RWPE2 (cell line): ENCODE data around the gene LAMTOR5.
"Not testable (repeated sequence)": the region's sequence is repeated elsewhere in the genome, so short reads cannot be mapped to it uniquely, and the experiment has no call there.

Source experiments
- ATAC-seq: fragments of 200-7000 bp; cut with Tn5 transposase; 3 replicates; pipeline ENCODE4 v1.9.1; 2021; ENCODE audit warnings: low read depth
- DNase-seq: peaks from one replicate; pipeline ENCODE4 v3.0.0-alpha.2; 2020; ENCODE audit warnings: low spot score
- H3K27ac ChIP-seq: fragments of 450-650 bp; 2 replicates; pipeline ENCODE4 v1.5.1; 2017; ENCODE audit warnings: mild to moderate bottlenecking; ENCODE audit not compliant: poor library complexity, severe bottlenecking
- H3K27me3 ChIP-seq: fragments of 250-450 bp; sonication (Bioruptor Pico); 2 replicates; pipeline ENCODE4 v1.5.1; 2021; ENCODE audit warnings: mild to moderate bottlenecking, moderate library complexity; ENCODE audit not compliant: insufficient read depth, poor library complexity, severe bottlenecking
- H3K36me3 ChIP-seq: fragments of 250-450 bp; sonication (Bioruptor Pico); 2 replicates; pipeline ENCODE4 v1.5.1; 2020; ENCODE audit warnings: low read depth, mild to moderate bottlenecking, moderate library complexity
- H3K4me1 ChIP-seq: fragments of 250-450 bp; sonication (Bioruptor Pico); 2 replicates; pipeline ENCODE4 v1.5.1; 2021; ENCODE audit warnings: mild to moderate bottlenecking, moderate library complexity; ENCODE audit not compliant: insufficient read depth, poor library complexity, severe bottlenecking
- H3K4me3 ChIP-seq: fragments of 250-450 bp; sonication (Bioruptor Pico); 2 replicates; pipeline ENCODE4 v1.5.1; 2021; ENCODE audit warnings: mild to moderate bottlenecking, moderate library complexity; ENCODE audit not compliant: severe bottlenecking
- H3K9me3 ChIP-seq: fragments of 250-450 bp; sonication (Bioruptor Pico); 2 replicates; pipeline ENCODE4 v1.5.1; 2021; ENCODE audit warnings: mild to moderate bottlenecking, moderate library complexity; ENCODE audit not compliant: severe bottlenecking
- CTCF ChIP-seq: fragments of 450-650 bp; IDR thresholded peaks from one replicate; pipeline ENCODE4 v1.5.1; 2017; ENCODE audit warnings: mild to moderate bottlenecking, moderate library complexity; ENCODE audit not compliant: poor library complexity, severe bottlenecking

LAMTOR5 gene

GRCh38 chr1:110441888-110442287, 34.4 kb upstream of the LAMTOR5 start:
- no peak for TF ChIP-seq CTCF

GRCh38 chr1:110440877-110441276, 33.4 kb upstream of the LAMTOR5 start:
- TF ChIP-seq CTCF: no peak
- H3K27me3 ChIP-seq: no peaks in the 10 kb centered on the region
- DNase-seq (no peak), ATAC-seq (no peak)
- H3K36me3 ChIP-seq: no peaks in the 10 kb centered on the region
- no peaks in the 10 kb centered on the region for H3K4me1 ChIP-seq
- H3K9me3 ChIP-seq: no peaks in the 10 kb centered on the region
- no peak overlapping the region for H3K27ac ChIP-seq
- H3K4me3 ChIP-seq: no peak overlapping the region

More at GRCh38 chr1:110441888-110442287, 34.4 kb upstream of the LAMTOR5 start:
- Histone ChIP-seq H3K36me3 (no peaks in the 10 kb centered on the region), H3K27ac (no peak overlapping the region), H3K4me3 (no peak overlapping the region), H3K4me1 (no peaks in the 10 kb centered on the region), H3K27me3 (no peaks in the 10 kb centered on the region), H3K9me3 (no peaks in the 10 kb centered on the region)
- no peak for DNase-seq
- ATAC-seq: no peak

- not testable (repeated sequence) for H3K27ac ChIP-seq, H3K27me3 ChIP-seq, ATAC-seq, H3K4me3 ChIP-seq, H3K9me3 ChIP-seq, H3K4me1 ChIP-seq, DNase-seq, H3K36me3 ChIP-seq
These were observed 32.4 kb upstream of the LAMTOR5 start for GRCh38 chr1:110439873-110440272.

GRCh38 chr1:110438893-110439292, 31.4 kb upstream of the LAMTOR5 start:
- Histone ChIP-seq H3K9me3 (no peaks in the 10 kb centered on the region), H3K27ac (no peak overlapping the region), H3K27me3 (no peaks in the 10 kb centered on the region), H3K4me1 (no peaks in the 10 kb centered on the region), H3K4me3 (no peak overlapping the region), H3K36me3 (no peaks in the 10 kb centered on the region)
- no peak for DNase-seq
- ATAC-seq: no peak
- TF ChIP-seq CTCF: no peak

GRCh38 chr1:110437645-110438299, 30.3 kb upstream of the LAMTOR5 start:
- not testable (repeated sequence) for H3K4me1 ChIP-seq, H3K4me3 ChIP-seq, H3K27ac ChIP-seq, ATAC-seq, H3K9me3 ChIP-seq, H3K36me3 ChIP-seq, DNase-seq, H3K27me3 ChIP-seq

GRCh38 chr1:110436635-110437034, 29.1 kb upstream of the LAMTOR5 start:
- Histone ChIP-seq H3K4me1 (no peaks in the 10 kb centered on the region), H3K27me3 (no peaks in the 10 kb centered on the region), H3K9me3 (no peaks in the 10 kb centered on the region), H3K36me3 (no peaks in the 10 kb centered on the region), H3K27ac (no peak overlapping the region), H3K4me3 (no peak overlapping the region)
- ATAC-seq (no peak), DNase-seq (no peak)
- no peak for TF ChIP-seq CTCF
